Urothelium cell line (cell line): ENCODE results near the gene PRR22.
"Not testable (repeated sequence)": the region's sequence is repeated elsewhere in the genome, so short reads cannot be mapped to it uniquely, and the experiment has no call there.

ENCODE experiments used
- DNase-seq: peaks from one replicate; pipeline ENCODE4 v3.0.0; 2011; ENCODE audit warnings: low spot score, mixed read lengths
- FAIRE-seq: peaks from 2 replicates; lab custom pipeline; 2011; peaks lifted over from hg19 to GRCh38; lab: Jason Lieb, UNC

Gene PRR22

GRCh38 chr19:5762608-5763217 lies 21.8 kb downstream of the PRR22 start:
- FAIRE-seq: peak; percentile 30

GRCh38 chr19:5753743-5754142 lies 30.8 kb downstream of the PRR22 start:
- no peak for FAIRE-seq

More at GRCh38 chr19:5762608-5763217, 21.8 kb downstream of the PRR22 start:
- no peak for DNase-seq

GRCh38 chr19:5751709-5752108 lies 32.8 kb downstream of the PRR22 start:
- no peak for FAIRE-seq
- DNase-seq: no peak

More at GRCh38 chr19:5753743-5754142, 30.8 kb downstream of the PRR22 start:
- no peak for DNase-seq

- DNase-seq (no peak), FAIRE-seq (no peak)
These were observed 35.0 kb downstream of the PRR22 start for GRCh38 chr19:5749505-5749904.

GRCh38 chr19:5748920-5749319 lies 35.6 kb downstream of the PRR22 start:
- FAIRE-seq, DNase-seq: not testable (repeated sequence)

- FAIRE-seq, DNase-seq: not testable (repeated sequence)
These were observed 39.5 kb downstream of the PRR22 start for GRCh38 chr19:5744999-5745398.

GRCh38 chr19:5743630-5744029 lies 40.9 kb downstream of the PRR22 start:
- FAIRE-seq (no peak), DNase-seq (no peak)

- DNase-seq: no peak
- FAIRE-seq: peak; percentile 91
These were observed 42.5 kb downstream of the PRR22 start for GRCh38 chr19:5742051-5742450.

GRCh38 chr19:5738423-5738822 lies 46.1 kb downstream of the PRR22 start:
- FAIRE-seq (no peak), DNase-seq (no peak)

- not testable (repeated sequence) for FAIRE-seq, DNase-seq
These were observed 51.4 kb downstream of the PRR22 start for GRCh38 chr19:5733172-5733571.
